ENCODE data around the gene RBM45. TPM values are rescaled to one million over a fixed set of nuclear protein-coding genes. Genes with fewer than 3 reads are reported as not detected.
A peak's percentile ranks its signal among the peaks of the same experiment; 100 is the strongest.

Gene RBM45
- total and polyA plus RNA-seq, 12 donors, result 5.2 to 27.8 (median 12.3) TPM

GRCh38 chr2:178160601-178161000 is 48.4 kb downstream of the RBM45 start:
- TF ChIP-seq CTCF (IDR thresholded peaks at IDR 0.05) (no peak), POLR2A (IDR thresholded peaks at IDR 0.05) (no peak)
- H3K36me3 ChIP-seq (replicated peaks in 1 of 2), result no peaks in the 10 kb centered on the region
- WGBS, 4 donors, result 88 to 100% (median 97%) methylated on average over 1 of the region's 1 CpG
- no peaks in the 10 kb centered on the region for H3K4me1 ChIP-seq (replicated peaks in 1 of 2)
- no peaks in the 10 kb centered on the region for H3K27me3 ChIP-seq
- no peaks in the 10 kb centered on the region for H3K9me3 ChIP-seq (replicated peaks in 1 of 3)
- H3K27ac ChIP-seq, result no peak overlapping the region
- no peak for DNase-seq
- H3K4me3 ChIP-seq, result no peak overlapping the region
- intact Hi-C loops (cut with DNase I), result no loop called here

GRCh38 chr2:178163395-178163794 is 51.2 kb downstream of the RBM45 start:
- WGBS, 4 donors, result 56 to 70% (median 65%) methylated on average over 4 of the region's 4 CpGs
- no peaks in the 10 kb centered on the region for H3K36me3 ChIP-seq (replicated peaks in 1 of 2)
- TF ChIP-seq POLR2A (IDR thresholded peaks at IDR 0.05), result no peak
- TF ChIP-seq CTCF (IDR thresholded peaks at IDR 0.05), result no peak
- intact Hi-C loops (cut with DNase I), result no loop called here
- no peak overlapping the region for H3K27ac ChIP-seq
- no peaks in the 10 kb centered on the region for H3K27me3 ChIP-seq
- no peak overlapping the region for H3K4me3 ChIP-seq
- no peaks in the 10 kb centered on the region for H3K4me1 ChIP-seq (replicated peaks in 1 of 2)
- DNase-seq, result peak in 1 of 7 donors; percentile 9
- H3K9me3 ChIP-seq (replicated peaks in 1 of 3), result no peaks in the 10 kb centered on the region

GRCh38 chr2:178163911-178164310 is 51.7 kb downstream of the RBM45 start:
- Histone ChIP-seq H3K27me3 (no peaks in the 10 kb centered on the region), H3K36me3 (replicated peaks in 1 of 2) (no peaks in the 10 kb centered on the region), H3K27ac (no peak overlapping the region), H3K4me1 (replicated peaks in 1 of 2) (no peaks in the 10 kb centered on the region), H3K4me3 (no peak overlapping the region), H3K9me3 (replicated peaks in 1 of 3) (no peaks in the 10 kb centered on the region)
- WGBS, 4 donors, result 0 to 89% (median 62%) methylated on average over 1 of the region's 1 CpG
- TF ChIP-seq CTCF (IDR thresholded peaks at IDR 0.05), result no peak
- no peak for TF ChIP-seq POLR2A (IDR thresholded peaks at IDR 0.05)
- intact Hi-C loops (cut with DNase I), result no loop called here
- DNase-seq, result no peak

- H3K27me3 ChIP-seq, result no peaks in the 10 kb centered on the region
- DNase-seq, result no peak
- no peak overlapping the region for H3K4me3 ChIP-seq
- H3K27ac ChIP-seq, result no peak overlapping the region
- 89 to 93% (median 92%) methylated on average over 1 of the region's 1 CpG for WGBS, 4 donors
- no peaks in the 10 kb centered on the region for H3K4me1 ChIP-seq (replicated peaks in 1 of 2)
- intact Hi-C loops (cut with DNase I), result no loop called here
- no peaks in the 10 kb centered on the region for H3K36me3 ChIP-seq (replicated peaks in 1 of 2)
- no peaks in the 10 kb centered on the region for H3K9me3 ChIP-seq (replicated peaks in 1 of 3)
- TF ChIP-seq CTCF (IDR thresholded peaks at IDR 0.05), result no peak
- TF ChIP-seq POLR2A (IDR thresholded peaks at IDR 0.05), result no peak
Observed at GRCh38 chr2:178173657-178174056, 61.4 kb downstream of the RBM45 start.

All from adrenal gland (tissue), 12 donors.